IgD-negative memory B cell (primary cell): ENCODE results near the gene RPS6KB2. TPM values are rescaled to one million over a fixed set of nuclear protein-coding genes. Genes with fewer than 3 reads are reported as not detected.
A peak's percentile ranks its signal among the peaks of the same experiment; 100 is the strongest.

Source experiments
- H3K27ac Mint-ChIP-seq, 3 donors: one replicate each; pipeline ENCODE4 v1.8.0; 2020 to 2022; ENCODE audit warnings: mild to moderate bottlenecking in 3 of 3, mixed read lengths in 3 of 3, moderate library complexity in 1 of 3
- H3K27me3 Mint-ChIP-seq: one replicate; pipeline ENCODE4 v1.8.0; 2021; ENCODE audit warnings: mixed read lengths
- H3K36me3 Mint-ChIP-seq: one replicate; pipeline ENCODE4 v1.8.0; 2020; ENCODE audit warnings: mild to moderate bottlenecking, mixed read lengths
- H3K4me1 Mint-ChIP-seq, 3 donors: one replicate each; pipeline ENCODE4 v1.8.0; 2020 to 2022; ENCODE audit warnings: mixed read lengths in 3 of 3, mild to moderate bottlenecking in 1 of 3
- H3K4me3 Mint-ChIP-seq, 4 donors: one replicate each; pipeline ENCODE4 v1.8.0; 2020 to 2022; ENCODE audit warnings: mild to moderate bottlenecking in 4 of 4, mixed read lengths in 4 of 4, moderate library complexity in 3 of 4
- H3K9me3 Mint-ChIP-seq, 3 donors: one replicate each; pipeline ENCODE4 v1.8.0; 2020 to 2021; ENCODE audit warnings: mixed read lengths in 3 of 3, mild to moderate bottlenecking in 1 of 3
- polyA plus RNA-seq: library from polyadenylated mRNA; unstranded; fragments of 300-500 nt; fragmentation: Illumina TruSeq; gene quantifications from one replicate; pipeline ENCODE4 v1.2.3, GENCODE V29; 2021

RPS6KB2 gene
- polyA plus RNA-seq, 1 donor from 2014 or later, result 65.1 TPM

- peaks cover 4% of the 10 kb centered on the region for H3K36me3 Mint-ChIP-seq
- peaks cover 36 to 46% (median 41%) of the 10 kb centered on the region in 3 donors for H3K4me1 Mint-ChIP-seq
- H3K9me3 Mint-ChIP-seq, result no peaks in the 10 kb centered on the region
Observed at GRCh38 chr11:67483831-67484665, 55.8 kb downstream of the RPS6KB2 start.

GRCh38 chr11:67484847-67485311 is 56.6 kb downstream of the RPS6KB2 start:
- Mint-ChIP-seq H3K27ac (peak overlapping the region; percentile 91 to 100 (median 94)), H3K4me3 (peak overlapping the region; percentile 92 to 98 (median 98)), H3K27me3 (no peaks in the 10 kb centered on the region), H3K4me1 (peaks cover 40 to 46% (median 43%) of the 10 kb centered on the region in 3 donors), H3K36me3 (peaks cover 4% of the 10 kb centered on the region), H3K9me3 (no peaks in the 10 kb centered on the region)

More at GRCh38 chr11:67483831-67484665, 55.8 kb downstream of the RPS6KB2 start:
- H3K27me3 Mint-ChIP-seq, result no peaks in the 10 kb centered on the region
- H3K4me3 Mint-ChIP-seq, result peak overlapping the region; percentile 92 to 98 (median 98)
- peak overlapping the region; percentile 91 to 100 (median 94) for H3K27ac Mint-ChIP-seq

Other genes starting within 250 kb of the RPS6KB2 start
- gene GRK2, start 162.0 kb upstream of the RPS6KB2 start, polyA plus RNA-seq, result 26.2 TPM
- gene ANKRD13D, start 139.2 kb upstream of the RPS6KB2 start, polyA plus RNA-seq, result 17.3 TPM
- gene SSH3, start 125.0 kb upstream of the RPS6KB2 start, polyA plus RNA-seq, result 5.5 TPM
- gene POLD4, start 74.9 kb upstream of the RPS6KB2 start, polyA plus RNA-seq, result 384 TPM
- 5.1 TPM for gene CLCF1, start 54.9 kb upstream of the RPS6KB2 start, polyA plus RNA-seq
- 12.0 TPM for gene RAD9A, start 36.5 kb upstream of the RPS6KB2 start, polyA plus RNA-seq
- gene PPP1CA, start 26.6 kb upstream of the RPS6KB2 start, polyA plus RNA-seq, result 546 TPM
- gene TBC1D10C, start 24.4 kb upstream of the RPS6KB2 start, polyA plus RNA-seq, result 341 TPM
- 2.4 TPM for gene CARNS1, start 12.8 kb upstream of the RPS6KB2 start, polyA plus RNA-seq
- 1,093 TPM for gene PTPRCAP, start 9.2 kb downstream of the RPS6KB2 start, polyA plus RNA-seq
- 19.9 TPM for gene CORO1B, start 15.0 kb downstream of the RPS6KB2 start, polyA plus RNA-seq
- gene GPR152, start 24.2 kb downstream of the RPS6KB2 start, polyA plus RNA-seq, result 1.8 TPM
- gene CABP4, start 26.9 kb downstream of the RPS6KB2 start, polyA plus RNA-seq, result 3.9 TPM
- gene TMEM134, start 40.8 kb downstream of the RPS6KB2 start, polyA plus RNA-seq, result 272 TPM
- gene AIP, start 54.5 kb downstream of the RPS6KB2 start, polyA plus RNA-seq, result 158 TPM
- gene PITPNM1, start 76.9 kb downstream of the RPS6KB2 start, polyA plus RNA-seq, result 40.6 TPM
- gene CDK2AP2, start 79.7 kb downstream of the RPS6KB2 start, polyA plus RNA-seq, result 133 TPM
- not detected for gene CABP2, start 95.0 kb downstream of the RPS6KB2 start, polyA plus RNA-seq
- gene GSTP1, start 155.3 kb downstream of the RPS6KB2 start, polyA plus RNA-seq, result 214 TPM
- gene NDUFV1, start 178.4 kb downstream of the RPS6KB2 start, polyA plus RNA-seq, result 121 TPM
- gene NUDT8, start 201.4 kb downstream of the RPS6KB2 start, polyA plus RNA-seq, result 2.9 TPM
- not detected for gene TBX10, start 211.3 kb downstream of the RPS6KB2 start, polyA plus RNA-seq
- gene ACY3, start 222.2 kb downstream of the RPS6KB2 start, polyA plus RNA-seq, result 0.63 TPM
- not detected for gene ALDH3B2, start 246.1 kb downstream of the RPS6KB2 start, polyA plus RNA-seq